Gastroesophageal sphincter (tissue), 3 donors: ENCODE results near the gene ARMC2.

Experiments used
- EP300 ChIP-seq: sonication (generic); formaldehyde crosslinking; IDR thresholded peaks from one replicate; pipeline ENCODE4 v1.6.1; 2017; ENCODE audit warnings: antibody characterized with exemption, mild to moderate bottlenecking
- POLR2AphosphoS5 ChIP-seq: sonication (generic); formaldehyde crosslinking; IDR thresholded peaks from one replicate; pipeline ENCODE4 v1.6.1; 2017; ENCODE audit warnings: antibody characterized with exemption
- TF ChIP-seq, protein P1 (sequence below), 4 experiments: fragments of 200-600 bp in 2 of 4; fragments of 450-650 bp in 2 of 4; sonication (generic) in 1 of 4; IDR thresholded peaks; one replicate each; pipeline ENCODE4 v1.5.1; 2017 to 2019; ENCODE audit warnings: antibody characterized with exemption in 4 of 4, mild to moderate bottlenecking in 2 of 4, moderate library complexity in 2 of 4

DNA sequence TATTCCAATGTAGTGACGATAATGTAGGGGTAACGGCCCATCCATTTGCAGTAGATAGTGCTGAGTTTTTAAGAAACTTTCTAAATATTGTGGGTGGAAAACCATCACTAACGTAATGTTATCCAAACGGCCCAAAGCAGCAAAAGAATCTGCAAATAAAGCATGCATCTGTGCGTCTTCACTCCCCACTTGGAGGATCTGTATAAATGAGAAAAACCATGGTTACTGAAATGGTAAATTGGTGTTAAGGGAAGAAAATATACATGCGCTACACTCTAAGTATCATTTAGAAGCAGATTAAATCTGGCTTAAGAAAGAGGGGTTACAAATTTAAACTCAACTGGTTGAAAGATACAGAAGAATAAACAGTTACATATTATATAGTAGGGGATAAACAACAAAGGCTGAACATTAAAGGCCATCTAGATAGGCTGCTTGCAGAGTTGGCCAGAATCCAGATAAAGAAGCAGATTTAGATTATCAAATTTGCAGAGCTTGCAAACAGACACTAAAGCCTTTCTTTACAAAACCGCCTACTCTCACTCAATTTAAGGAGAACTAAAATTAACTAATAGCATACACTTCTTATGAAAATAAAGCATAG lies 153.2 kb downstream of the ARMC2 start:
- TF ChIP-seq, protein P1, sequence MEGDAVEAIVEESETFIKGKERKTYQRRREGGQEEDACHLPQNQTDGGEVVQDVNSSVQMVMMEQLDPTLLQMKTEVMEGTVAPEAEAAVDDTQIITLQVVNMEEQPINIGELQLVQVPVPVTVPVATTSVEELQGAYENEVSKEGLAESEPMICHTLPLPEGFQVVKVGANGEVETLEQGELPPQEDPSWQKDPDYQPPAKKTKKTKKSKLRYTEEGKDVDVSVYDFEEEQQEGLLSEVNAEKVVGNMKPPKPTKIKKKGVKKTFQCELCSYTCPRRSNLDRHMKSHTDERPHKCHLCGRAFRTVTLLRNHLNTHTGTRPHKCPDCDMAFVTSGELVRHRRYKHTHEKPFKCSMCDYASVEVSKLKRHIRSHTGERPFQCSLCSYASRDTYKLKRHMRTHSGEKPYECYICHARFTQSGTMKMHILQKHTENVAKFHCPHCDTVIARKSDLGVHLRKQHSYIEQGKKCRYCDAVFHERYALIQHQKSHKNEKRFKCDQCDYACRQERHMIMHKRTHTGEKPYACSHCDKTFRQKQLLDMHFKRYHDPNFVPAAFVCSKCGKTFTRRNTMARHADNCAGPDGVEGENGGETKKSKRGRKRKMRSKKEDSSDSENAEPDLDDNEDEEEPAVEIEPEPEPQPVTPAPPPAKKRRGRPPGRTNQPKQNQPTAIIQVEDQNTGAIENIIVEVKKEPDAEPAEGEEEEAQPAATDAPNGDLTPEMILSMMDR (IDR thresholded peaks at IDR 0.05), result no peak
- TF ChIP-seq POLR2AphosphoS5 (no peak), EP300 (no peak)
